ENCODE measurements around the gene VSIR. TPM values are rescaled to one million over a fixed set of nuclear protein-coding genes. Genes with fewer than 3 reads are reported as not detected.

VSIR gene
- total RNA-seq, 2 experiments from 2014 or later = 86.2 to 91.4 TPM

DNA sequence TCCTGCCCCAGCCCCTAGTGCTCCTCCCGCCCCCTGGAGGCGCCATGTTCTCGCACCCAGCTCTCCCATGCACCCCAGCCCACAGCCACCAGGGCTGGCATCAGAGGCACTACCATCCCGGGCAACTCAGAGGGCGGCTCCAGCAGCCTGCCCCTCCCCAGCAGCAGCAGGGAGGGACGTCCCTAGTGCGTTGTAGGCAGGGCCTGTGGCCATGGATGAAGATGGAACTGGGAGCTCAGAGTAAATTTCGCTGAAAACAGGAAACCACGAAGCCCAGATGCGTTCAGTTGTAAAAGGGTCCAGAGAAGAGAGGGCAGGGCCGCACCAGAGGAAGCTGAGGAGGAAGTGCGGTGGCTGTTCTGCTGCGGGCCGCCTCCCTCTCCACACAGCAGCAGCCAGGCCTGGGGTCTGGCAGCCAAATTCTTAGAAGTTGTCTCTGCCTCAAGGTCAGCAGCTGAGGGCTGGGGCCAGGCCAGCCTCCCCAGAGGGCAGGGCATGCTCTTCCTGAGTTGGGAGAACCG is 24.6 kb downstream of the VSIR start:
- CTCF ChIA-PET = interaction anchor here (0.9 to 4.8 kb wide), 8 partner anchors 13 to 41 kb away, joined by 3 to 27 read pairs (median 4); partner anchors contain the start of gene VSIR
- Histone ChIP-seq H3K9me3 (ENCODE audit: control insufficient read depth in 1 of 2, insufficient read depth in 1 of 2, low read length in 2 of 2) (no peaks in the 10 kb centered on the region), H3K4me1 (ENCODE audit: insufficient read depth, low read length) (peaks cover 100% of the 10 kb centered on the region), H3K27ac (ENCODE audit: low read depth in 1 of 2, low read length in 2 of 2) (peak overlapping the region; percentile 74 to 75), H3K27me3 (ENCODE audit: control insufficient read depth in 1 of 2, insufficient read depth in 2 of 2, low read length in 2 of 2) (no peaks in the 10 kb centered on the region), H3K36me3 (ENCODE audit: insufficient read depth, low read length) (peaks cover 41% of the 10 kb centered on the region), H3K4me3 (ENCODE audit: low read length) (no peak overlapping the region)
- Mint-ChIP-seq H3K4me1 (ENCODE audit: low read depth) (peaks cover 97% of the 10 kb centered on the region), H3K36me3 (ENCODE audit: low read depth) (peaks cover 48% of the 10 kb centered on the region), H3K9me3 (no peaks in the 10 kb centered on the region), H3K4me3 (peak overlapping the region; percentile 75), H3K27ac (peak overlapping the region; percentile 96), H3K27me3 (no peaks in the 10 kb centered on the region)
- TF ChIP-seq, protein P1, sequence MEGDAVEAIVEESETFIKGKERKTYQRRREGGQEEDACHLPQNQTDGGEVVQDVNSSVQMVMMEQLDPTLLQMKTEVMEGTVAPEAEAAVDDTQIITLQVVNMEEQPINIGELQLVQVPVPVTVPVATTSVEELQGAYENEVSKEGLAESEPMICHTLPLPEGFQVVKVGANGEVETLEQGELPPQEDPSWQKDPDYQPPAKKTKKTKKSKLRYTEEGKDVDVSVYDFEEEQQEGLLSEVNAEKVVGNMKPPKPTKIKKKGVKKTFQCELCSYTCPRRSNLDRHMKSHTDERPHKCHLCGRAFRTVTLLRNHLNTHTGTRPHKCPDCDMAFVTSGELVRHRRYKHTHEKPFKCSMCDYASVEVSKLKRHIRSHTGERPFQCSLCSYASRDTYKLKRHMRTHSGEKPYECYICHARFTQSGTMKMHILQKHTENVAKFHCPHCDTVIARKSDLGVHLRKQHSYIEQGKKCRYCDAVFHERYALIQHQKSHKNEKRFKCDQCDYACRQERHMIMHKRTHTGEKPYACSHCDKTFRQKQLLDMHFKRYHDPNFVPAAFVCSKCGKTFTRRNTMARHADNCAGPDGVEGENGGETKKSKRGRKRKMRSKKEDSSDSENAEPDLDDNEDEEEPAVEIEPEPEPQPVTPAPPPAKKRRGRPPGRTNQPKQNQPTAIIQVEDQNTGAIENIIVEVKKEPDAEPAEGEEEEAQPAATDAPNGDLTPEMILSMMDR (IDR thresholded peaks at IDR 0.05) = peak; percentile 47
- POLR2A ChIA-PET = interaction anchor here (0.7 to 19.3 kb wide), 17 partner anchors 8 to 372 kb away, joined by 3 to 416 read pairs (median 6); partner anchors contain the start of genes PSAP and VSIR
- intact Hi-C loops (cut with DNase I, micrococcal nuclease) = loop anchor here (1.0 to 2.0 kb wide), 4 partner anchors 9 to 24 kb away; partner anchors contain the start of gene VSIR (in 2 of the 2)
- peak; percentile 59 to 94 (median 74) for DNase-seq
- peak; percentile 92 for ATAC-seq (ENCODE audit: poor library complexity)

DNA sequence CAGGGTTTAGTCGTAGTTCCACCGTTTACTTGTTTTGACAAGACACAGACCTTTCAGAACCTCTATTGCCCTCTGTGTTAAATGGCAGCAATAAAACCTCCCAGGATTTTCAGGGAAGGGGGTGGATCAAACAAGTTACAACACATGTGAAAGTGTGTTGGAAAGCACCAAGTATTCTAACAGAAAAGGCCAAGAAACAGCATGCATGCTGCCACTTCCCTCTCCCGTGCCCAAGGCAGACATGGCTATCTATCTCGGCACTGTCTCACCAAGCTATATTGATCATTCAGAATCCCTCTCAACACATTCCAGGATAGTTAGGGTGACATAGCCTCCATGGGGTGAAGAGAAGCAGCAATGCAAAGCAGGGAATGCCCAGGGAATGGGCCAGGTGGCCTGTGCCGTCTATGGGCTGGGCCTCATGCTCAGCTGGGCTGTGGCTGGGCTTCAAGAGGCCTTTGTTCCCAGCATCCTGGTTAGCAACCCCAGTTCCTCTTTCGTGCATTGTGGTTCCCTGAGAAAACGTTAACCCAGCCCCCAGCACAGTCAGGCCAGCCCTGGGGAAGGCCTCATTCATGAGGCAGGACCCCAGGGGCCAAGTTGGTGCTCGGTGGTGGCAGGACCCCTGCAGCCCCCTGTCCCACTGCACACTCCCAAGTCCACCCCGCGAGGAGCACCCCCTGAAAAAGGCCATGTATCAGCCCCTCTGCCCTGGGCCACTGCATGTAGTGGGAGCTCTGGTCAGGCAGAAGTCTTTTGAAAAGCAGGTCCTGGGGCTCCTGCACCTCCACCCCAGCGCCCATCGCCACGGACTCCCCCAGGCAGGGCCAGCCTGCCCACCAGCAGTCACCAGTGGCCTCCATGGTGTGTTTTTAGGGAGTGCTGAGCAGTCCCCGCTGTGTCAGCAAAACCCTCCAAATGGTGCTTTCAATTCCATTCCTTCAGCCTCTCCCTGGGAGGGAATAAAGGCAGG is 25.5 kb downstream of the VSIR start:
- DNase-seq = peak in 3 of 14 experiments; percentile 37 to 57 (median 56)
- Histone ChIP-seq H3K27ac (ENCODE audit: low read depth in 1 of 2, low read length in 2 of 2) (peak overlapping the region; percentile 74 to 75), H3K9me3 (ENCODE audit: control insufficient read depth in 1 of 2, insufficient read depth in 1 of 2, low read length in 2 of 2) (no peaks in the 10 kb centered on the region), H3K27me3 (ENCODE audit: control insufficient read depth in 1 of 2, insufficient read depth in 2 of 2, low read length in 2 of 2) (no peaks in the 10 kb centered on the region), H3K36me3 (ENCODE audit: insufficient read depth, low read length) (peaks cover 32% of the 10 kb centered on the region), H3K4me3 (ENCODE audit: low read length) (no peak overlapping the region), H3K4me1 (ENCODE audit: insufficient read depth, low read length) (peaks cover 100% of the 10 kb centered on the region)
- H3K27me3 Mint-ChIP-seq = no peaks in the 10 kb centered on the region
- no peak for ATAC-seq (ENCODE audit: poor library complexity)
- H3K36me3 Mint-ChIP-seq (ENCODE audit: low read depth) = peaks cover 39% of the 10 kb centered on the region
- POLR2A ChIA-PET = interaction anchor here (0.9 to 19.3 kb wide), 15 partner anchors 7 to 371 kb away, joined by 3 to 416 read pairs (median 10); partner anchors contain the start of genes PSAP and VSIR
- H3K9me3 Mint-ChIP-seq = no peaks in the 10 kb centered on the region
- intact Hi-C loops (cut with DNase I, micrococcal nuclease) = loop anchor here (1.0 to 2.0 kb wide), 4 partner anchors 9 to 25 kb away; partner anchors contain the start of gene VSIR (in 2 of the 2)
- peak overlapping the region; percentile 96 for H3K27ac Mint-ChIP-seq
- H3K4me1 Mint-ChIP-seq (ENCODE audit: low read depth) = peaks cover 97% of the 10 kb centered on the region
- peak overlapping the region; percentile 62 for H3K4me3 Mint-ChIP-seq
- CTCF ChIA-PET = interaction anchor here (0.9 to 4.8 kb wide), 10 partner anchors 10 to 40 kb away, joined by 3 to 27 read pairs (median 4); partner anchors contain the start of gene VSIR
- TF ChIP-seq, protein P1 (IDR thresholded peaks at IDR 0.05) = no peak

DNA sequence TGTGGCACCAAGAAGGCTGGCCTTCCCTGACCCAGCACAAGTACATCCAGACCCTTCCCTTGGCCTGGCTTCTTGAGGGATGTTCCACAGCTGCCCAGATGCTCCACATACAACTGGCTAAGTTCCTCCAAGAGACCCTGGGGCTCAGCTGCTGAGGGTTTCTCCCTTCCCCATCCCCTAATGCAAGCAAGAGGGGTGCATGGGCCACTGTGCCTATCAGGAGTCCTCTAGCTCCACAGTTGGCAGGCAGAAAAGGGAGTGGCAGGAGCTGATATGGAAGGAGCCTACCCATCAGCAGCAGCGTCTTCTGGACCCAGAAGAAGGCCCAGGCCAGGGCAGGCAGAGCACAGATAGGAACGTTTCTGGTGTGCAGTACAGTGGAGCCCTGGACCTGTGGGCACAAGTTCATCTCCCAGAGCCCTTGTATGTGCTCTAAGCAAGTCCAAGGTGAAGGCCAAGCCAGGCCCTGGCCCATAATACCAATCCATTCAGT is 26.2 kb downstream of the VSIR start:
- Mint-ChIP-seq H3K27me3 (no peaks in the 10 kb centered on the region), H3K4me3 (peak overlapping the region; percentile 62), H3K9me3 (no peaks in the 10 kb centered on the region), H3K4me1 (ENCODE audit: low read depth) (peaks cover 97% of the 10 kb centered on the region), H3K27ac (peak overlapping the region; percentile 96), H3K36me3 (ENCODE audit: low read depth) (peaks cover 32% of the 10 kb centered on the region)
- Histone ChIP-seq H3K27me3 (ENCODE audit: control insufficient read depth in 1 of 2, insufficient read depth in 2 of 2, low read length in 2 of 2) (no peaks in the 10 kb centered on the region), H3K36me3 (ENCODE audit: insufficient read depth, low read length) (peaks cover 25% of the 10 kb centered on the region), H3K27ac (ENCODE audit: low read depth in 1 of 2, low read length in 2 of 2) (peak overlapping the region; percentile 74 to 75), H3K4me3 (ENCODE audit: low read length) (no peak overlapping the region), H3K4me1 (ENCODE audit: insufficient read depth, low read length) (peaks cover 100% of the 10 kb centered on the region), H3K9me3 (ENCODE audit: control insufficient read depth in 1 of 2, insufficient read depth in 1 of 2, low read length in 2 of 2) (no peaks in the 10 kb centered on the region)
- intact Hi-C loops (cut with DNase I, micrococcal nuclease) = no loop called here
- POLR2A ChIA-PET = interaction anchor here (1.2 to 19.3 kb wide), 5 partner anchors 10 to 52 kb away, joined by 3 to 416 read pairs (median 20); partner anchors contain the start of gene VSIR
- DNase-seq = no peak
- TF ChIP-seq, protein P1 (IDR thresholded peaks at IDR 0.05) = no peak
- no peak for ATAC-seq (ENCODE audit: poor library complexity)
- CTCF ChIA-PET = interaction anchor here (0.9 to 4.8 kb wide), 4 partner anchors 10 to 39 kb away, joined by 3 to 27 read pairs (median 4); partner anchors contain the start of gene VSIR
